GM23338 (cell line): ENCODE results near the gene TOGARAM1.

Source experiments
- CREB1 ChIP-seq: fragments of 250-450 bp; sonication (Bioruptor Pico); IDR thresholded peaks from 2 replicates; pipeline ENCODE4 v1.5.0; 2020; ENCODE audit warnings: low read depth, mild to moderate bottlenecking, moderate library complexity
- EZH2 ChIP-seq: fragments of 200-600 bp; sonication (generic); IDR thresholded peaks from one replicate; pipeline ENCODE4 v1.8.0; 2017; ENCODE audit warnings: antibody characterized with exemption, mild to moderate bottlenecking, low read depth; ENCODE audit not compliant: unreplicated experiment
- EZH2phosphoT487 ChIP-seq: fragments of 200-600 bp; sonication (generic); IDR thresholded peaks from one replicate; pipeline ENCODE4 v1.8.1; 2018; ENCODE audit warnings: antibody characterized with exemption; ENCODE audit not compliant: unreplicated experiment
- JUNB ChIP-seq: IDR thresholded peaks from one replicate; pipeline ENCODE4 v1.6.1; 2016; ENCODE audit warnings: antibody characterized with exemption; ENCODE audit not compliant: unreplicated experiment
- NANOG ChIP-seq: IDR thresholded peaks from 2 replicates; pipeline ENCODE4 v1.6.1; 2016; ENCODE audit warnings: antibody characterized with exemption, borderline replicate concordance
- POLR2AphosphoS5 ChIP-seq: IDR thresholded peaks from 2 replicates; pipeline ENCODE4 v1.6.1; 2016; ENCODE audit warnings: antibody characterized with exemption, low read depth
- STAT1 ChIP-seq: IDR thresholded peaks from one replicate; pipeline ENCODE4 v1.6.1; 2016; ENCODE audit warnings: antibody characterized with exemption; ENCODE audit not compliant: unreplicated experiment
- ZNF114 ChIP-seq: fragments of 250-450 bp; sonication (Bioruptor Pico); IDR thresholded peaks from 2 replicates; pipeline ENCODE4 v1.5.0; 2020; ENCODE audit warnings: mild to moderate bottlenecking, moderate library complexity
- ZNF331 ChIP-seq: fragments of 250-450 bp; sonication (Bioruptor Pico); IDR thresholded peaks from 2 replicates; pipeline ENCODE4 v1.5.0; 2020; ENCODE audit warnings: low read depth, mild to moderate bottlenecking, moderate library complexity
- TF ChIP-seq, protein P1 (sequence below), 2 experiments: fragments of 200-600 bp in 1 of 2; sonication (generic) in 1 of 2; conservative IDR thresholded peaks; 2 replicates each; pipeline versions ENCODE4 v1.5.1 to v1.6.1; 2016 to 2017; ENCODE audit warnings: antibody characterized with exemption in 2 of 2, low read depth in 2 of 2, mild to moderate bottlenecking in 2 of 2, moderate library complexity in 1 of 2
- TF ChIP-seq, protein P2 (sequence below): IDR thresholded peaks from one replicate; pipeline ENCODE4 v1.6.1; 2018; ENCODE audit warnings: antibody characterized with exemption; ENCODE audit not compliant: unreplicated experiment
- TF ChIP-seq, protein P3 (sequence below): IDR thresholded peaks from 2 replicates; pipeline ENCODE4 v1.6.1; 2016; ENCODE audit warnings: antibody characterized with exemption
- TF ChIP-seq, protein P4 (sequence below): fragments of 250-450 bp; sonication (Bioruptor Pico); IDR thresholded peaks from 2 replicates; pipeline ENCODE4 v1.5.0; 2020; ENCODE audit warnings: mild to moderate bottlenecking, moderate library complexity

DNA sequence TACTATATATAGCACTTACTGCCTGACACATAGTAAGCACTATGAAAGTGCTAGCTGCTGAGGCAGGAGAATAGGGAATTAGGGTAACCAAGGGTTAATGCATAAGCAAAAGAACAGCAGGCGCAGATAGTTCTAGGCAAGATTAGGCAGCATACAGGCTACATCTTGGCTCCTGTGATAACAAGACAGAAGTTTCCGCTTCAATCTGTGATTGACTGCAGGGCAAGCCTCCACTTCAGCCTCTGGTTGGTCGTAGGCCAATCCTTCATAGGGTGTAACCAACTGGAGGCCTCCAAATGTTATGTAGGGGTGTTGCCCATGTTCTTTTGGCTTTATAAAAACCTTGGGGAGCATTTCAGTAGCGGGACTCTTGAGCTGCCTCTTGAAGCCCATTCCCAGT is 47.1 kb upstream of the TOGARAM1 start:
- TF ChIP-seq, protein P1, sequence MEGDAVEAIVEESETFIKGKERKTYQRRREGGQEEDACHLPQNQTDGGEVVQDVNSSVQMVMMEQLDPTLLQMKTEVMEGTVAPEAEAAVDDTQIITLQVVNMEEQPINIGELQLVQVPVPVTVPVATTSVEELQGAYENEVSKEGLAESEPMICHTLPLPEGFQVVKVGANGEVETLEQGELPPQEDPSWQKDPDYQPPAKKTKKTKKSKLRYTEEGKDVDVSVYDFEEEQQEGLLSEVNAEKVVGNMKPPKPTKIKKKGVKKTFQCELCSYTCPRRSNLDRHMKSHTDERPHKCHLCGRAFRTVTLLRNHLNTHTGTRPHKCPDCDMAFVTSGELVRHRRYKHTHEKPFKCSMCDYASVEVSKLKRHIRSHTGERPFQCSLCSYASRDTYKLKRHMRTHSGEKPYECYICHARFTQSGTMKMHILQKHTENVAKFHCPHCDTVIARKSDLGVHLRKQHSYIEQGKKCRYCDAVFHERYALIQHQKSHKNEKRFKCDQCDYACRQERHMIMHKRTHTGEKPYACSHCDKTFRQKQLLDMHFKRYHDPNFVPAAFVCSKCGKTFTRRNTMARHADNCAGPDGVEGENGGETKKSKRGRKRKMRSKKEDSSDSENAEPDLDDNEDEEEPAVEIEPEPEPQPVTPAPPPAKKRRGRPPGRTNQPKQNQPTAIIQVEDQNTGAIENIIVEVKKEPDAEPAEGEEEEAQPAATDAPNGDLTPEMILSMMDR (conservative IDR thresholded peaks at IDR 0.05; ENCODE audit: low read depth in 2 of 2), result no peak
- TF ChIP-seq POLR2AphosphoS5 (no peak), EZH2phosphoT487 (no peak), EZH2 (no peak), CREB1 (no peak), ZNF331 (CRISPR knock-in tag) (no peak), ZNF114 (CRISPR knock-in tag) (no peak), JUNB (no peak), NANOG (no peak), STAT1 (no peak)
- TF ChIP-seq, protein P2, sequence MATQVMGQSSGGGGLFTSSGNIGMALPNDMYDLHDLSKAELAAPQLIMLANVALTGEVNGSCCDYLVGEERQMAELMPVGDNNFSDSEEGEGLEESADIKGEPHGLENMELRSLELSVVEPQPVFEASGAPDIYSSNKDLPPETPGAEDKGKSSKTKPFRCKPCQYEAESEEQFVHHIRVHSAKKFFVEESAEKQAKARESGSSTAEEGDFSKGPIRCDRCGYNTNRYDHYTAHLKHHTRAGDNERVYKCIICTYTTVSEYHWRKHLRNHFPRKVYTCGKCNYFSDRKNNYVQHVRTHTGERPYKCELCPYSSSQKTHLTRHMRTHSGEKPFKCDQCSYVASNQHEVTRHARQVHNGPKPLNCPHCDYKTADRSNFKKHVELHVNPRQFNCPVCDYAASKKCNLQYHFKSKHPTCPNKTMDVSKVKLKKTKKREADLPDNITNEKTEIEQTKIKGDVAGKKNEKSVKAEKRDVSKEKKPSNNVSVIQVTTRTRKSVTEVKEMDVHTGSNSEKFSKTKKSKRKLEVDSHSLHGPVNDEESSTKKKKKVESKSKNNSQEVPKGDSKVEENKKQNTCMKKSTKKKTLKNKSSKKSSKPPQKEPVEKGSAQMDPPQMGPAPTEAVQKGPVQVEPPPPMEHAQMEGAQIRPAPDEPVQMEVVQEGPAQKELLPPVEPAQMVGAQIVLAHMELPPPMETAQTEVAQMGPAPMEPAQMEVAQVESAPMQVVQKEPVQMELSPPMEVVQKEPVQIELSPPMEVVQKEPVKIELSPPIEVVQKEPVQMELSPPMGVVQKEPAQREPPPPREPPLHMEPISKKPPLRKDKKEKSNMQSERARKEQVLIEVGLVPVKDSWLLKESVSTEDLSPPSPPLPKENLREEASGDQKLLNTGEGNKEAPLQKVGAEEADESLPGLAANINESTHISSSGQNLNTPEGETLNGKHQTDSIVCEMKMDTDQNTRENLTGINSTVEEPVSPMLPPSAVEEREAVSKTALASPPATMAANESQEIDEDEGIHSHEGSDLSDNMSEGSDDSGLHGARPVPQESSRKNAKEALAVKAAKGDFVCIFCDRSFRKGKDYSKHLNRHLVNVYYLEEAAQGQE, result no peak
- TF ChIP-seq, protein P3, sequence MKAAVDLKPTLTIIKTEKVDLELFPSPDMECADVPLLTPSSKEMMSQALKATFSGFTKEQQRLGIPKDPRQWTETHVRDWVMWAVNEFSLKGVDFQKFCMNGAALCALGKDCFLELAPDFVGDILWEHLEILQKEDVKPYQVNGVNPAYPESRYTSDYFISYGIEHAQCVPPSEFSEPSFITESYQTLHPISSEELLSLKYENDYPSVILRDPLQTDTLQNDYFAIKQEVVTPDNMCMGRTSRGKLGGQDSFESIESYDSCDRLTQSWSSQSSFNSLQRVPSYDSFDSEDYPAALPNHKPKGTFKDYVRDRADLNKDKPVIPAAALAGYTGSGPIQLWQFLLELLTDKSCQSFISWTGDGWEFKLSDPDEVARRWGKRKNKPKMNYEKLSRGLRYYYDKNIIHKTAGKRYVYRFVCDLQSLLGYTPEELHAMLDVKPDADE, result no peak
- TF ChIP-seq, protein P4, sequence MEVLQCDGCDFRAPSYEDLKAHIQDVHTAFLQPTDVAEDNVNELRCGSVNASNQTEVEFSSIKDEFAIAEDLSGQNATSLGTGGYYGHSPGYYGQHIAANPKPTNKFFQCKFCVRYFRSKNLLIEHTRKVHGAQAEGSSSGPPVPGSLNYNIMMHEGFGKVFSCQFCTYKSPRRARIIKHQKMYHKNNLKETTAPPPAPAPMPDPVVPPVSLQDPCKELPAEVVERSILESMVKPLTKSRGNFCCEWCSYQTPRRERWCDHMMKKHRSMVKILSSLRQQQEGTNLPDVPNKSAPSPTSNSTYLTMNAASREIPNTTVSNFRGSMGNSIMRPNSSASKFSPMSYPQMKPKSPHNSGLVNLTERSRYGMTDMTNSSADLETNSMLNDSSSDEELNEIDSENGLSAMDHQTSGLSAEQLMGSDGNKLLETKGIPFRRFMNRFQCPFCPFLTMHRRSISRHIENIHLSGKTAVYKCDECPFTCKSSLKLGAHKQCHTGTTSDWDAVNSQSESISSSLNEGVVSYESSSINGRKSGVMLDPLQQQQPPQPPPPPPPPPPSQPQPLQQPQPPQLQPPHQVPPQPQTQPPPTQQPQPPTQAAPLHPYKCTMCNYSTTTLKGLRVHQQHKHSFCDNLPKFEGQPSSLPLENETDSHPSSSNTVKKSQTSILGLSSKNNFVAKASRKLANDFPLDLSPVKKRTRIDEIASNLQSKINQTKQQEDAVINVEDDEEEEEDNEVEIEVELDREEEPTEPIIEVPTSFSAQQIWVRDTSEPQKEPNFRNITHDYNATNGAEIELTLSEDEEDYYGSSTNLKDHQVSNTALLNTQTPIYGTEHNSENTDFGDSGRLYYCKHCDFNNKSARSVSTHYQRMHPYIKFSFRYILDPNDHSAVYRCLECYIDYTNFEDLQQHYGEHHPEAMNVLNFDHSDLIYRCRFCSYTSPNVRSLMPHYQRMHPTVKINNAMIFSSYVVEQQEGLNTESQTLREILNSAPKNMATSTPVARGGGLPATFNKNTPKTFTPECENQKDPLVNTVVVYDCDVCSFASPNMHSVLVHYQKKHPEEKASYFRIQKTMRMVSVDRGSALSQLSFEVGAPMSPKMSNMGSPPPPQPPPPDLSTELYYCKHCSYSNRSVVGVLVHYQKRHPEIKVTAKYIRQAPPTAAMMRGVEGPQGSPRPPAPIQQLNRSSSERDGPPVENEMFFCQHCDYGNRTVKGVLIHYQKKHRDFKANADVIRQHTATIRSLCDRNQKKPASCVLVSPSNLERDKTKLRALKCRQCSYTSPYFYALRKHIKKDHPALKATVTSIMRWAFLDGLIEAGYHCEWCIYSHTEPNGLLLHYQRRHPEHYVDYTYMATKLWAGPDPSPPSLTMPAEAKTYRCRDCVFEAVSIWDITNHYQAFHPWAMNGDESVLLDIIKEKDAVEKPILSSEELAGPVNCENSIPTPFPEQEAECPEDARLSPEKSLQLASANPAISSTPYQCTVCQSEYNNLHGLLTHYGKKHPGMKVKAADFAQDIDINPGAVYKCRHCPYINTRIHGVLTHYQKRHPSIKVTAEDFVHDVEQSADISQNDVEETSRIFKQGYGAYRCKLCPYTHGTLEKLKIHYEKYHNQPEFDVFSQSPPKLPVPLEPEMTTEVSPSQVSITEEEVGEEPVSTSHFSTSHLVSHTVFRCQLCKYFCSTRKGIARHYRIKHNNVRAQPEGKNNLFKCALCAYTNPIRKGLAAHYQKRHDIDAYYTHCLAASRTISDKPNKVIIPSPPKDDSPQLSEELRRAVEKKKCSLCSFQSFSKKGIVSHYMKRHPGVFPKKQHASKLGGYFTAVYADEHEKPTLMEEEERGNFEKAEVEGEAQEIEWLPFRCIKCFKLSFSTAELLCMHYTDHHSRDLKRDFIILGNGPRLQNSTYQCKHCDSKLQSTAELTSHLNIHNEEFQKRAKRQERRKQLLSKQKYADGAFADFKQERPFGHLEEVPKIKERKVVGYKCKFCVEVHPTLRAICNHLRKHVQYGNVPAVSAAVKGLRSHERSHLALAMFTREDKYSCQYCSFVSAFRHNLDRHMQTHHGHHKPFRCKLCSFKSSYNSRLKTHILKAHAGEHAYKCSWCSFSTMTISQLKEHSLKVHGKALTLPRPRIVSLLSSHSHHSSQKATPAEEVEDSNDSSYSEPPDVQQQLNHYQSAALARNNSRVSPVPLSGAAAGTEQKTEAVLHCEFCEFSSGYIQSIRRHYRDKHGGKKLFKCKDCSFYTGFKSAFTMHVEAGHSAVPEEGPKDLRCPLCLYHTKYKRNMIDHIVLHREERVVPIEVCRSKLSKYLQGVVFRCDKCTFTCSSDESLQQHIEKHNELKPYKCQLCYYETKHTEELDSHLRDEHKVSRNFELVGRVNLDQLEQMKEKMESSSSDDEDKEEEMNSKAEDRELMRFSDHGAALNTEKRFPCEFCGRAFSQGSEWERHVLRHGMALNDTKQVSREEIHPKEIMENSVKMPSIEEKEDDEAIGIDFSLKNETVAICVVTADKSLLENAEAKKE (CRISPR knock-in tag), result no peak
